Esophagus squamous epithelium (tissue), 5 donors: ENCODE measurements around the gene GRB7. TPM values are rescaled to one million over a fixed set of nuclear protein-coding genes. Genes with fewer than 3 reads are reported as not detected.
"Not testable (repeated sequence)": the region's sequence is repeated elsewhere in the genome, so short reads cannot be mapped to it uniquely, and the experiment has no call there.

ENCODE experiments used
- DNase-seq: peaks from one replicate; lab custom pipeline; 2025; lab: John Stamatoyannopoulos, UW
- H3K27ac ChIP-seq, 4 donors: fragments of 200-600 bp; sonication (generic); one replicate each; pipeline ENCODE4 v1.5.1; 2016 to 2019; ENCODE audit warnings: mild to moderate bottlenecking in 1 of 4
- H3K27me3 ChIP-seq, 4 donors: fragments of 200-600 bp; sonication (generic); 1 replicate in 3 of 4; 2 replicates in 1 of 4; pipeline versions ENCODE4 v1.5.1 to v1.6.0; 2017 to 2021; ENCODE audit warnings: antibody characterized with exemption in 1 of 4
- H3K36me3 ChIP-seq, 3 donors: fragments of 200-600 bp; sonication (generic); one replicate each; pipeline ENCODE4 v1.5.1; 2016 to 2019
- H3K4me1 ChIP-seq, 3 donors: fragments of 200-600 bp; sonication (generic); one replicate each; pipeline ENCODE4 v1.5.1; 2017 to 2019
- H3K4me3 ChIP-seq, 4 donors: fragments of 200-600 bp; sonication (generic); 1 replicate in 3 of 4; 2 replicates in 1 of 4; pipeline ENCODE4 v1.5.1; 2016 to 2019; ENCODE audit warnings: mild to moderate bottlenecking in 2 of 4, moderate library complexity in 1 of 4
- H3K9me3 ChIP-seq, 3 donors: fragments of 200-600 bp; sonication (generic); one replicate each; pipeline ENCODE4 v1.5.1; 2016 to 2019
- CTCF ChIP-seq, 6 experiments: fragments of 450-650 bp in 4 of 6; fragments of 200-600 bp in 2 of 6; sonication (generic) in 2 of 6; IDR thresholded peaks; one replicate each; pipeline ENCODE4 v1.5.1; 2016 to 2019; ENCODE audit warnings: antibody characterized with exemption in 6 of 6, mild to moderate bottlenecking in 4 of 6, moderate library complexity in 4 of 6
- POLR2A ChIP-seq, 4 donors: fragments of 450-650 bp; IDR thresholded peaks; one replicate each; pipeline ENCODE4 v1.6.1; 2017; ENCODE audit warnings: antibody characterized with exemption in 4 of 4, mild to moderate bottlenecking in 4 of 4, moderate library complexity in 3 of 4
- WGBS, 2 donors: methylation state at CpG; one replicate each; pipeline ENCODE4 v1.1.5; 2018; 5-methylcytosine and 5-hydroxymethylcytosine counted together
- intact Hi-C: fragments of 100-400 bp; cut with DNase I; formaldehyde crosslinking; loops from one replicate; pipeline ENCODE4 v1.15.0; 2022
- total RNA-seq, 4 donors: library from RNA; depleted of rRNA; stranded (reverse); fragments of >200 nt; gene quantifications; one replicate each; pipeline ENCODE4 v1.1.0, GENCODE V29; 2016
- donor health status: DM: yes; HTN: yes; CAD: no.

The GRB7 gene
- total RNA-seq, 4 donors from 2014 or later, result 25.1 to 62.1 (median 55.9) TPM

GRCh38 chr17:39757176-39757662, 19.5 kb downstream of the GRB7 start:
- 84 to 87% methylated on average over 4 of the region's 4 CpGs for WGBS, 2 donors
- no peak overlapping the region for H3K27ac ChIP-seq

GRCh38 chr17:39757931-39758873, 20.5 kb downstream of the GRB7 start:
- Histone ChIP-seq H3K36me3 (no peaks in the 10 kb centered on the region), H3K4me1 (peaks cover 10 to 26% (median 16%) of the 10 kb centered on the region in 3 donors), H3K27me3 (peaks cover 0 to 28% (median 0%) of the 10 kb centered on the region in 4 donors), H3K27ac (no peak overlapping the region), H3K4me3 (no peak overlapping the region), H3K9me3 (no peaks in the 10 kb centered on the region)
- no peak for TF ChIP-seq POLR2A (IDR thresholded peaks at IDR 0.05)
- no peak for DNase-seq
- 56 to 57% methylated on average over 12 of the region's 12 CpGs for WGBS, 2 donors
- intact Hi-C loops, result loop anchor here (5.0 kb wide), 1 partner anchor 136 kb away; no protein-coding TSS in a partner anchor

More at GRCh38 chr17:39757176-39757662, 19.5 kb downstream of the GRB7 start:
- no peak overlapping the region for H3K4me3 ChIP-seq
- H3K4me1 ChIP-seq, result peaks cover 15 to 31% (median 18%) of the 10 kb centered on the region in 3 donors
- peaks cover 0 to 21% (median 0%) of the 10 kb centered on the region in 4 donors for H3K27me3 ChIP-seq
- DNase-seq, result no peak
- TF ChIP-seq POLR2A (IDR thresholded peaks at IDR 0.05) (no peak), CTCF (IDR thresholded peaks at IDR 0.05) (no peak)
- intact Hi-C loops, result loop anchor here (5.0 kb wide), 1 partner anchor 135 kb away; no protein-coding TSS in a partner anchor
- no peaks in the 10 kb centered on the region for H3K9me3 ChIP-seq
- H3K36me3 ChIP-seq, result no peaks in the 10 kb centered on the region

- Histone ChIP-seq H3K9me3 (no peaks in the 10 kb centered on the region), H3K27me3 (peaks cover 0 to 35% (median 0%) of the 10 kb centered on the region in 4 donors), H3K4me3 (no peak overlapping the region), H3K36me3 (no peaks in the 10 kb centered on the region), H3K4me1 (peaks cover 5 to 16% (median 6%) of the 10 kb centered on the region in 3 donors), H3K27ac (no peak overlapping the region)
- WGBS, 2 donors, result 65 to 86% methylated on average over 3 to 5 of the region's 5 CpGs
- DNase-seq, result no peak
- no peak for TF ChIP-seq POLR2A (IDR thresholded peaks at IDR 0.05)
- TF ChIP-seq CTCF (IDR thresholded peaks at IDR 0.05), result no peak
- intact Hi-C loops, result loop anchor here (5.0 kb wide), 1 partner anchor 137 kb away; no protein-coding TSS in a partner anchor
Observed at GRCh38 chr17:39759204-39759603, 21.5 kb downstream of the GRB7 start.

- no peaks in the 10 kb centered on the region for H3K36me3 ChIP-seq
- 88 to 94% methylated on average over 3 to 4 of the region's 10 CpGs for WGBS, 2 donors
- no peak for DNase-seq
- TF ChIP-seq CTCF (IDR thresholded peaks at IDR 0.05) (no peak), POLR2A (IDR thresholded peaks at IDR 0.05) (no peak)
- H3K4me1 ChIP-seq, result no peaks in the 10 kb centered on the region
- no peak overlapping the region for H3K4me3 ChIP-seq
- H3K9me3 ChIP-seq, result no peaks in the 10 kb centered on the region
- peaks cover 0 to 35% (median 0%) of the 10 kb centered on the region in 4 donors for H3K27me3 ChIP-seq
- intact Hi-C loops, result loop anchor here (10.0 kb wide), 1 partner anchor 103 kb away; the partner anchor contains the start of genes IKZF3 and ZPBP2
- H3K27ac ChIP-seq, result no peak overlapping the region
Observed at GRCh38 chr17:39761861-39762496, 24.2 kb downstream of the GRB7 start.

- WGBS, 2 donors, result 54 to 56% methylated on average over 5 of the region's 5 CpGs
- DNase-seq, result no peak
- no peak overlapping the region for H3K4me3 ChIP-seq
- H3K27me3 ChIP-seq, result peaks cover 0 to 35% (median 0%) of the 10 kb centered on the region in 4 donors
- no peaks in the 10 kb centered on the region for H3K4me1 ChIP-seq
- no peaks in the 10 kb centered on the region for H3K9me3 ChIP-seq
- intact Hi-C loops, result loop anchor here (10.0 kb wide), 1 partner anchor 102 kb away; the partner anchor contains the start of genes IKZF3 and ZPBP2
- H3K36me3 ChIP-seq, result no peaks in the 10 kb centered on the region
- H3K27ac ChIP-seq, result no peak overlapping the region
- TF ChIP-seq CTCF (IDR thresholded peaks at IDR 0.05), result no peak
- TF ChIP-seq POLR2A (IDR thresholded peaks at IDR 0.05), result no peak
Observed at GRCh38 chr17:39763051-39763820, 25.5 kb downstream of the GRB7 start.

- not testable (repeated sequence) for DNase-seq, H3K4me3 ChIP-seq, H3K9me3 ChIP-seq, H3K27ac ChIP-seq, H3K36me3 ChIP-seq, H3K4me1 ChIP-seq
- intact Hi-C loops, result loop anchor here (10.0 kb wide), 1 partner anchor 101 kb away; the partner anchor contains the start of genes IKZF3 and ZPBP2
- WGBS, 2 donors, result 51 to 81% methylated on average over 2 to 3 of the region's 3 CpGs
- peaks cover 0 to 35% (median 0%) of the 10 kb centered on the region in 4 donors for H3K27me3 ChIP-seq
Observed at GRCh38 chr17:39764171-39764570, 26.4 kb downstream of the GRB7 start.
